K562 (cell line): Measurements from ENCODE around the gene MFSD12. TPM values are rescaled to one million over a fixed set of nuclear protein-coding genes. Genes with fewer than 3 reads are reported as not detected.

Source experiments
- ATAC-seq: fragments of 200-7000 bp; cut with Tn5 transposase; 3 replicates; pipeline ENCODE4 v1.9.1; 2020; ENCODE audit warnings: moderate library complexity
- BruUV-seq: library from RNA; stranded (reverse); fragments of 400-500 nt; replicated peaks from 2 replicates; lab custom pipeline; 2021; lab: Mats Ljungman, UMichigan
- CTCF ChIA-PET: fragments of 300-600 bp; formaldehyde crosslinking; extraction: SDS; loops from one replicate; lab custom pipeline; 2021; ENCODE audit warnings: low intra/inter-chr PET ratio; lab: Yijun Ruan, JAX
- POLR2A ChIA-PET: fragments of 300-600, 350-650 bp; sonication (Branson Sonifier 250); formaldehyde crosslinking; extraction: SDS; loops from one replicate; lab custom pipeline; 2021; ENCODE audit warnings: antibody characterized with exemption, inconsistent platforms; lab: Yijun Ruan, JAX
- DNase-seq, 4 experiments: peaks; one replicate each; pipeline versions ENCODE4 v3.0.0 to v3.0.0-alpha.2; 2011 to 2018; ENCODE audit warnings: low spot score in 3 of 4, mixed read lengths in 3 of 4; ENCODE audit errors: extremely low read depth in 1 of 4
- FAIRE-seq: peaks from 2 replicates; lab custom pipeline; 2011; peaks lifted over from hg19 to GRCh38; lab: Jason Lieb, UNC
- H2AFZ ChIP-seq: 2 replicates; pipeline ENCODE4 v1.6.0; 2011; ENCODE audit warnings: low read depth, low read length, control low read depth, inconsistent platforms
- H3K27ac ChIP-seq: fragments of 200-600 bp; 3 replicates; pipeline ENCODE4 v1.8.0; 2011; ENCODE audit warnings: low read depth, mild to moderate bottlenecking, control low read depth, inconsistent platforms, low read length, moderate library complexity, mixed read lengths; ENCODE audit errors: extremely low read depth
- H3K27me3 ChIP-seq, 2 experiments: fragments of 300-600 bp in 1 of 2; 2 replicates in 1 of 2; 3 replicates in 1 of 2; pipeline versions ENCODE4 v1.6.0 to v1.8.0; 2011; ENCODE audit warnings: inconsistent platforms in 2 of 2, low read length in 2 of 2, mild to moderate bottlenecking in 1 of 2, mixed read lengths in 1 of 2, moderate library complexity in 1 of 2; ENCODE audit not compliant: control insufficient read depth in 2 of 2, insufficient read depth in 2 of 2
- H3K36me3 ChIP-seq: fragments of 300-600 bp; 3 replicates; pipeline ENCODE4 v1.8.0; 2011; ENCODE audit warnings: mild to moderate bottlenecking, low read length, inconsistent platforms; ENCODE audit not compliant: control insufficient read depth, insufficient read depth
- H3K4me1 ChIP-seq, 2 experiments: fragments of 200-600 bp in 1 of 2; replicated peaks in 1 of 2; 2 replicates in 1 of 2; 3 replicates in 1 of 2; pipeline versions ENCODE4 v1.5.1 to v1.8.0; 2011; ENCODE audit warnings: inconsistent platforms in 2 of 2, low read length in 2 of 2, mild to moderate bottlenecking in 1 of 2, mixed read lengths in 1 of 2, moderate library complexity in 1 of 2; ENCODE audit not compliant: control insufficient read depth in 2 of 2, insufficient read depth in 2 of 2
- H3K4me2 ChIP-seq: 2 replicates; pipeline ENCODE4 v1.6.1; 2011; ENCODE audit warnings: low read length, control low read depth, inconsistent platforms, mixed read lengths; ENCODE audit not compliant: insufficient read depth
- H3K4me3 ChIP-seq: fragments of 200-600 bp; sonication (generic), shearing (Covaris generic); 2 replicates; pipeline ENCODE4 v1.5.1; 2016; ENCODE audit warnings: control low read depth, inconsistent platforms
- H3K79me2 ChIP-seq: fragments of 200-600 bp; 3 replicates; pipeline ENCODE4 v1.8.0; 2011; ENCODE audit warnings: low read length, inconsistent platforms; ENCODE audit not compliant: control insufficient read depth, insufficient read depth
- H3K9ac ChIP-seq, 2 experiments: 2 replicates each; pipeline versions ENCODE4 v1.6.0 to v1.6.1; 2011; ENCODE audit warnings: low read depth in 2 of 2, low read length in 2 of 2, control low read depth in 1 of 2, inconsistent platforms in 1 of 2, mild to moderate bottlenecking in 1 of 2, mixed read lengths in 1 of 2; ENCODE audit not compliant: insufficient read depth in 1 of 2
- H3K9me1 ChIP-seq: one replicate; pipeline ENCODE4 v1.6.0; 2011; ENCODE audit warnings: inconsistent platforms, mild to moderate bottlenecking, low read length, moderate library complexity; ENCODE audit not compliant: control insufficient read depth, insufficient read depth
- H3K9me3 ChIP-seq: replicated peaks from 2 replicates; pipeline ENCODE4 v1.5.1; 2011; ENCODE audit warnings: low read depth, low read length, inconsistent platforms; ENCODE audit not compliant: control insufficient read depth, insufficient read depth
- H4K20me1 ChIP-seq: replicated peaks from 2 replicates; pipeline ENCODE4 v1.6.1; 2011; ENCODE audit warnings: low read length, inconsistent platforms, mixed read lengths; ENCODE audit not compliant: control insufficient read depth, insufficient read depth
- FIP1L1 ChIP-seq: fragments of 200-400 bp; formaldehyde crosslinking; IDR thresholded peaks from 2 replicates; pipeline ENCODE4 v1.6.1; 2018; ENCODE audit warnings: mild to moderate bottlenecking, low read depth, low read length; ENCODE audit not compliant: poor library complexity, severe bottlenecking
- HNRNPLL ChIP-seq: fragments of 200-400 bp; formaldehyde crosslinking; IDR thresholded peaks from 2 replicates; pipeline ENCODE4 v1.6.1; 2017; ENCODE audit warnings: low read length, low read depth, mild to moderate bottlenecking; ENCODE audit not compliant: poor library complexity, severe bottlenecking
- POLR2A ChIP-seq: fragments of 450-650 bp; conservative IDR thresholded peaks from 2 replicates; pipeline ENCODE4 v1.6.1; 2016
- PTTG1 ChIP-seq: fragments of 450-650 bp; IDR thresholded peaks from 2 replicates; pipeline ENCODE4 v1.6.1; 2016; ENCODE audit warnings: low read depth, mild to moderate bottlenecking, missing genetic modification characterization, missing compliant biosample characterization
- THRAP3 ChIP-seq: fragments of 450-650 bp; IDR thresholded peaks from 2 replicates; pipeline ENCODE4 v1.6.1; 2016; ENCODE audit warnings: mild to moderate bottlenecking, inconsistent platforms, borderline replicate concordance
- XRCC5 ChIP-seq: fragments of 200-400 bp; formaldehyde crosslinking; IDR thresholded peaks from 2 replicates; pipeline ENCODE4 v1.6.1; 2017; ENCODE audit warnings: low read depth, mild to moderate bottlenecking, low read length
- WGBS: fragments of 100-300 bp; shearing (Covaris generic); methylation state at CpG from one replicate; pipeline ENCODE4 v1.1.6; 2016; ENCODE audit warnings: low coverage, mixed read lengths; ENCODE audit not compliant: insufficient coverage; ENCODE audit errors: missing lambda C conversion rate; 5-methylcytosine and 5-hydroxymethylcytosine counted together
- in situ Hi-C: fragments of 300-500 bp; cut with MboI; formaldehyde crosslinking; loops from 4 replicates; pipeline ENCODE4 v1.15.0; 2018; ENCODE audit warnings: inconsistent platforms, mixed read lengths
- intact Hi-C: fragments of 100-400 bp; cut with micrococcal nuclease; formaldehyde crosslinking; loops from 2 replicates; pipeline ENCODE4 v1.14.2; 2022
- polyA plus RNA-seq, 8 experiments: library from polyadenylated mRNA; depleted of rRNA in 4 of 8; stranded (reverse) in 5 of 8; unstranded in 3 of 8; fragments of >200 nt; fragmentation: Nextera tagmentation in 2 of 8; fragmentation: Illumina TruSeq in 1 of 8; extraction: Ambion mirVana in 2 of 8; extraction: Trizol in 1 of 8; gene quantifications; 2 replicates each; pipeline versions ENCODE4 v1.2.1 to v1.2.3, GENCODE V29; 2011 to 2014; ENCODE audit warnings: inconsistent platforms in 1 of 8, missing spikeins in 1 of 8
- total RNA-seq, 7 experiments: library from RNA; depleted of rRNA in 6 of 7; stranded (reverse); fragments of >200 nt in 6 of 7; fragmentation: Illumina TruSeq in 2 of 7; extraction: Trizol in 2 of 7; gene quantifications; 2 replicates each; pipeline versions ENCODE4 v1.2.1 to v1.2.3, GENCODE V29; 2011 to 2021; ENCODE audit warnings: low replicate concordance in 1 of 7
- TF ChIP-seq, protein P1 (sequence below): sonication (generic); formaldehyde crosslinking; IDR thresholded peaks from 2 replicates; pipeline ENCODE4 v1.8.1; 2023; ENCODE audit warnings: mild to moderate bottlenecking, missing genetic modification reagents
- TF ChIP-seq, protein P2 (sequence below), 3 experiments: IDR thresholded peaks in 2 of 3; conservative IDR thresholded peaks in 1 of 3; 2 replicates each; pipeline ENCODE4 v1.5.1; 2011 to 2012; ENCODE audit warnings: low read length in 3 of 3, mild to moderate bottlenecking in 3 of 3, control low read depth in 2 of 3, improper control_type of control experiment in 1 of 3, inconsistent platforms in 1 of 3, low read depth in 1 of 3, mixed read lengths in 1 of 3, moderate library complexity in 1 of 3; ENCODE audit not compliant: insufficient read depth in 2 of 3

The MFSD12 gene
- total and polyA plus RNA-seq, 9 of the 15 experiments (the other 6 are each of a cell fraction or from before 2014, with no cell fraction given) = 0.69 to 112 (median 31.8) TPM

DNA sequence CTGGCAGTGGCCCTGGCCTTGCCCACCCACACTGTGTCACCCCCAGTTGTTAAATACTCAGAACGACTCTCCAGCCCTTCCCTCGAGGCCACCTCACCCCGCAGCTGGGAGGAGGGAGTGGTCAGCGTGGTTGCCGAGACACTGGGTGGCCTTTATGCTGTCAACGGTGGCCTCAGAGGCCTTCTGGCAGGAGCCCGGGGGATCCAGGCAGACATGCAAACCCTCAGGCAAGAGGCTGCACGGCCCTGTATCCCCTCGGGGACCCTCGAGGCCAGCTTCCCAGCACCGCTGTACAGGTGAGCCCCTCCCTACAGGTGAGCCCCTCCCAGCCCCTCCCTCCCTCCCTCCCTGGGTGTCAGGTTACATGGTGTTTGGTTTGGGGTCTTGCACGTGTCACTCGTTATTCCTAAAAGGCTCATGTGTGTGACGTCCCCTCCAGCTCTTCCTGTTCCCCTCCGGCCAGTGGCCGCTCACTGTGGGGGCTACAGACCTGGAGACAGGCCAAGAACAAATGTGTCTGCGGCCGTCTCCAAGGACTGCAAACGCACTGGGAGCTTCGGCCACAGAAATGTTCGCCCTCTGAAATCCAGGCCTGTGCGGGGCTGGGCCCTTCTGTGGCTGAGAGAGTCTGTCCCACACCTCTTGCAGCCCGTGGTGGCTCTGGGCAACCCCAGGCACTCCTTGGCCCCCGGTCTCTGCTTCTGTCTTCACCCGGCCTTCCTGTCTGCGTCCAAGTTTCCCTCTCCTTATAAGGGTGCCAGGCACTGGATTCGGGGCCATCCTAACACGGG, 18.2 kb downstream of the MFSD12 start, which contains the start of gene TEKTIP1 (continued):
- TF ChIP-seq PTTG1 (tag) = no peak

DNA sequence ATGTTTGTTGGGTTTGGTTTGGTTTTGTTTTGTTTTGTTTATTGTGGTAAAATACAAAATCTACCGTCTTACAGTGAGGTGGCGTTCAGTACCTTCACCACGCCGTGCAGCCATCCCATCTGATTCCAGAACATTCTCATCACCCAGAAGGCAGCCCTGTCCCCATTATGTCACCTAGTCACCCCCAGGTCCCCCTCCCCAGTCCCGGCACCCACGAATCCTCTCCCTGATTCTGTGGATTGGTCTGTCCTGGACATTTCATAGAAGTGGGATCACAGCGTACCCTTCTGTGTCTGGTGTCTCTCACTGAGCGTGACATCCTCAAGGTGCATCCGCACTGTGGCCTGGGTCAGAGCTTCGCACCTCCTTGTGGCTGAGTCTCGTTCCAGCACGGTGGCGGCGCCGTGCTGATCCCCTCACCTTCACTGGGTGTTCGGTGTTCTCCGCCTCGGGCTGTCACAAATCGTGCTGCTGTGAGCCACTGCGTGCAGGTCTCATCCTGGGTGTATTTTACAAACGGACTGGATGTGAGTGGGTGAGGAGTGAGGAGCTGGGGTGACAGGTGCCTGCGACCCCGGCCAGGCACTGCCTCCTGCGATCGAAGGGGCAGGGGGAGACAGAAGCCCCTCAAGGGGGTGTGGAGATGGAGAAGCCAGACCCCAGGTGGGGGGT, 19.0 kb downstream of the MFSD12 start:
- peaks cover 7 to 45% of the 10 kb centered on the region in 2 experiments; a peak in 3 of 5 replicates for H3K4me1 ChIP-seq
- no peak overlapping the region; the same call in 2 of the 3 replicates for H3K27ac ChIP-seq
- POLR2A ChIA-PET = interaction anchor here (0.6 to 3.1 kb wide), 7 partner anchors 11 to 236 kb away, joined by 3 to 15 read pairs (median 6); partner anchors contain the start of gene MFSD12
- intact Hi-C loops = no loop called here
- ATAC-seq (peak; percentile 55), DNase-seq (peak in 1 of 4 experiments; percentile 38), FAIRE-seq (peak; percentile 19)
- in situ Hi-C loops = no loop called here
- H2AFZ ChIP-seq = no peak overlapping the region
- peak overlapping the region in 1 of 2 experiments; percentile 74; a peak in 2 of 4 replicates for H3K9ac ChIP-seq
- H3K9me3 ChIP-seq = no peaks in the 10 kb centered on the region
- no peak overlapping the region for H3K4me2 ChIP-seq
- WGBS = 63% methylated on average over 23 of the region's 25 CpGs
- TF ChIP-seq, protein P1, sequence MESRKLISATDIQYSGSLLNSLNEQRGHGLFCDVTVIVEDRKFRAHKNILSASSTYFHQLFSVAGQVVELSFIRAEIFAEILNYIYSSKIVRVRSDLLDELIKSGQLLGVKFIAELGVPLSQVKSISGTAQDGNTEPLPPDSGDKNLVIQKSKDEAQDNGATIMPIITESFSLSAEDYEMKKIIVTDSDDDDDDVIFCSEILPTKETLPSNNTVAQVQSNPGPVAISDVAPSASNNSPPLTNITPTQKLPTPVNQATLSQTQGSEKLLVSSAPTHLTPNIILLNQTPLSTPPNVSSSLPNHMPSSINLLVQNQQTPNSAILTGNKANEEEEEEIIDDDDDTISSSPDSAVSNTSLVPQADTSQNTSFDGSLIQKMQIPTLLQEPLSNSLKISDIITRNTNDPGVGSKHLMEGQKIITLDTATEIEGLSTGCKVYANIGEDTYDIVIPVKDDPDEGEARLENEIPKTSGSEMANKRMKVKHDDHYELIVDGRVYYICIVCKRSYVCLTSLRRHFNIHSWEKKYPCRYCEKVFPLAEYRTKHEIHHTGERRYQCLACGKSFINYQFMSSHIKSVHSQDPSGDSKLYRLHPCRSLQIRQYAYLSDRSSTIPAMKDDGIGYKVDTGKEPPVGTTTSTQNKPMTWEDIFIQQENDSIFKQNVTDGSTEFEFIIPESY = peak; percentile 97
- no peak for TF ChIP-seq THRAP3
- TF ChIP-seq, protein P2, sequence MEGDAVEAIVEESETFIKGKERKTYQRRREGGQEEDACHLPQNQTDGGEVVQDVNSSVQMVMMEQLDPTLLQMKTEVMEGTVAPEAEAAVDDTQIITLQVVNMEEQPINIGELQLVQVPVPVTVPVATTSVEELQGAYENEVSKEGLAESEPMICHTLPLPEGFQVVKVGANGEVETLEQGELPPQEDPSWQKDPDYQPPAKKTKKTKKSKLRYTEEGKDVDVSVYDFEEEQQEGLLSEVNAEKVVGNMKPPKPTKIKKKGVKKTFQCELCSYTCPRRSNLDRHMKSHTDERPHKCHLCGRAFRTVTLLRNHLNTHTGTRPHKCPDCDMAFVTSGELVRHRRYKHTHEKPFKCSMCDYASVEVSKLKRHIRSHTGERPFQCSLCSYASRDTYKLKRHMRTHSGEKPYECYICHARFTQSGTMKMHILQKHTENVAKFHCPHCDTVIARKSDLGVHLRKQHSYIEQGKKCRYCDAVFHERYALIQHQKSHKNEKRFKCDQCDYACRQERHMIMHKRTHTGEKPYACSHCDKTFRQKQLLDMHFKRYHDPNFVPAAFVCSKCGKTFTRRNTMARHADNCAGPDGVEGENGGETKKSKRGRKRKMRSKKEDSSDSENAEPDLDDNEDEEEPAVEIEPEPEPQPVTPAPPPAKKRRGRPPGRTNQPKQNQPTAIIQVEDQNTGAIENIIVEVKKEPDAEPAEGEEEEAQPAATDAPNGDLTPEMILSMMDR (IDR thresholded peaks at IDR 0.05 in 2 of 3, conservative IDR thresholded peaks at IDR 0.05 in 1 of 3; ENCODE audit: insufficient read depth in 2 of 3, low read depth in 1 of 3, low read length in 3 of 3) = 0 out of 6 replicates have a peak, but pooled peaks of 2 of the 3 experiments have one; percentile 21 to 23
- peak; percentile 7 for TF ChIP-seq FIP1L1
- 0 out of 2 replicates have a peak, but pooled peaks have one; percentile 14 for TF ChIP-seq XRCC5
- TF ChIP-seq POLR2A = peak; percentile 38
- TF ChIP-seq HNRNPLL = no peak
- TF ChIP-seq, all 486 proteins: peak for 5
- 0 out of 2 replicates have a peak, but pooled peaks cover 5% of the 10 kb centered on the region for H4K20me1 ChIP-seq
- H3K36me3 ChIP-seq = peaks cover 34% of the 10 kb centered on the region; the same call in 2 of the 3 replicates
- no peaks in the 10 kb centered on the region for H3K9me1 ChIP-seq
- no peaks in the 10 kb centered on the region for H3K27me3 ChIP-seq
- BruUV-seq = no TSS peak
- H3K79me2 ChIP-seq = no peaks in the 10 kb centered on the region
- CTCF ChIA-PET = no interaction called here
- H3K4me3 ChIP-seq = no peak overlapping the region
